Measurements from ENCODE around the gene UBR1.
"Not testable (repeated sequence)": the region's sequence is repeated elsewhere in the genome, so short reads cannot be mapped to it uniquely, and the experiment has no call there.

Gene UBR1

GRCh38 chr15:43048935-43049334, 56.9 kb downstream of the UBR1 start:
- DNase-seq: no peak

GRCh38 chr15:43046484-43046883, 59.4 kb downstream of the UBR1 start:
- no peak for DNase-seq

- no peak for DNase-seq
Measured at GRCh38 chr15:43042885-43043284, 63.0 kb downstream of the UBR1 start.

GRCh38 chr15:43041085-43041484, 64.8 kb downstream of the UBR1 start:
- DNase-seq: not testable (repeated sequence)

- DNase-seq: not testable (repeated sequence)
Measured at GRCh38 chr15:43035240-43035639, 70.6 kb downstream of the UBR1 start.

- DNase-seq: peak; percentile 55
Measured at GRCh38 chr15:43029476-43029875, 76.4 kb downstream of the UBR1 start.

- DNase-seq: no peak
Measured at GRCh38 chr15:43025150-43025549, 80.7 kb downstream of the UBR1 start.

GRCh38 chr15:43014671-43015070, 91.2 kb downstream of the UBR1 start:
- DNase-seq: not testable (repeated sequence)

- DNase-seq: no peak
Measured at GRCh38 chr15:43009206-43009605, 96.6 kb downstream of the UBR1 start.

GRCh38 chr15:43008150-43008549, 97.7 kb downstream of the UBR1 start:
- DNase-seq: no peak

GRCh38 chr15:43007551-43007950, 98.3 kb downstream of the UBR1 start:
- DNase-seq: no peak

- no peak for DNase-seq
Measured at GRCh38 chr15:43006991-43007390, 98.8 kb downstream of the UBR1 start.

- not testable (repeated sequence) for DNase-seq
Measured at GRCh38 chr15:43004886-43005595, 100.8 kb downstream of the UBR1 start.

- DNase-seq: no peak
Measured at GRCh38 chr15:42999201-42999779, 106.5 kb downstream of the UBR1 start.

- no peak for DNase-seq
Measured at GRCh38 chr15:42996871-42997270, 109.0 kb downstream of the UBR1 start.

GRCh38 chr15:42994546-42994945, 111.3 kb downstream of the UBR1 start:
- DNase-seq: no peak

- no peak for DNase-seq
Measured at GRCh38 chr15:42992626-42993025, 113.2 kb downstream of the UBR1 start.

GRCh38 chr15:42986693-42987342, 119.0 kb downstream of the UBR1 start:
- DNase-seq: no peak

GRCh38 chr15:42984493-42985034, 121.3 kb downstream of the UBR1 start:
- peak; percentile 57 for DNase-seq

GRCh38 chr15:42979113-42979512, 126.7 kb downstream of the UBR1 start:
- DNase-seq: not testable (repeated sequence)

- no peak for DNase-seq
Measured at GRCh38 chr15:42974202-42974862, 131.5 kb downstream of the UBR1 start.

GRCh38 chr15:42973114-42973513, 132.7 kb downstream of the UBR1 start:
- no peak for DNase-seq

- no peak for DNase-seq
Measured at GRCh38 chr15:42971830-42972229, 134.0 kb downstream of the UBR1 start.
